Metanephros (tissue), 1 donor: Measurements from ENCODE around the gene NMS. TPM values are rescaled to one million over a fixed set of nuclear protein-coding genes. Genes with fewer than 3 reads are reported as not detected.

Experiments
- total RNA-seq: library from RNA; depleted of rRNA; stranded (reverse); fragments of >200 nt; gene quantifications from one replicate; pipeline ENCODE4 v1.2.3, GENCODE V29; 2014

Gene NMS
- not detected for total RNA-seq

GRCh38 chr2:100470182-100470581 is at the start of gene NMS:
Gene NMS (plus strand): TSS chr2:100470482. CDS start chr2:100470489, 7 bp downstream.

Other genes starting within 250 kb of the NMS start
- 4.3 TPM for gene LONRF2, start 148.0 kb upstream of the NMS start, total RNA-seq
- gene CHST10, start 52.8 kb upstream of the NMS start, total RNA-seq: 17.0 TPM
- gene PDCL3, start 92.5 kb downstream of the NMS start, total RNA-seq: 12.0 TPM